Keratinocyte (primary cell): ENCODE data around the gene PWWP2A.

Source experiments
- EZH2 ChIP-seq: IDR thresholded peaks from one replicate; pipeline ENCODE4 v1.6.1; 2012; ENCODE audit warnings: inconsistent platforms, mild to moderate bottlenecking, low read length, moderate library complexity
- TF ChIP-seq, protein P1 (sequence below), 3 experiments: IDR thresholded peaks in 1 of 3; conservative IDR thresholded peaks in 1 of 3; optimal IDR thresholded peaks in 1 of 3; 2 replicates in 2 of 3; 3 replicates in 1 of 3; pipeline versions ENCODE3 to v1.5.1; 2011; ENCODE audit warnings: low read length in 3 of 3, mild to moderate bottlenecking in 3 of 3, moderate library complexity in 2 of 3, control low read depth in 1 of 3, inconsistent platforms in 1 of 3; ENCODE audit not compliant: insufficient read depth in 2 of 3; ENCODE audit errors: extremely low read depth in 1 of 3

DNA sequence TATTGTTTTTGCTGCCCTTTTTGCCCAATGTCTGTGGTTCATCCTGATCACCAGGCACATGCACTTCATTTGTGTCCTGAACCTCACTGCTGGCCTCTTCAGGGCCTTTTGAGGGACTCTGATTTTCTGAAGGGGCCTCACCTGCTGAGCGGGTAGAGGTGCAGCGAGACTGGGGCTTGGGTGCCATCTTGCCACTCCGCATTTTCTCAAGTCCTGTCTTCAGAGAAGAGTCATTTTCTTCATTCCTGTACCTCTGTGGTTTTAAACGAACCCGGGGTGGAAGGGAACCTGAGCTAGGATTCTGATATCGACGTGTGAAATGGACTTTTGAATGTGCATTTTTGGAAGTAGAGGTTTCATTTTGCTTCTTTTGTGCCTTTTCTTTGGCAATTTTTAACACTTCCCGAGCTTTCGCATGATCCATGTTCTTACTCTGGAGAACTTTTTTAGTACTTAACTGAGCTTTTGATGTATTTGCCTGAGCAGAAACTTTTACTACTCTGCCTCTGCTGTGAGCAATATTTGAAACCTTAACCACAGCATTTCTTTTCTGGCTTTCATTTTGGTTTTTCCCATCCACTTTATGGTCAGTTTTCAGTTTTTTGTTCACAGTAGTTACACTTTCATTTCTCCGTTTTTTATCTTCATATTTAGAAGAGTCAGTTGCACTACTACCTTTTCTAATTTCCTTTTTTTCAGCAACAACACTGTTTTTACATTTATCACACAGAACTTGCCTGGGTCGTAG, 26.1 kb downstream of the PWWP2A start:
- TF ChIP-seq, protein P1, sequence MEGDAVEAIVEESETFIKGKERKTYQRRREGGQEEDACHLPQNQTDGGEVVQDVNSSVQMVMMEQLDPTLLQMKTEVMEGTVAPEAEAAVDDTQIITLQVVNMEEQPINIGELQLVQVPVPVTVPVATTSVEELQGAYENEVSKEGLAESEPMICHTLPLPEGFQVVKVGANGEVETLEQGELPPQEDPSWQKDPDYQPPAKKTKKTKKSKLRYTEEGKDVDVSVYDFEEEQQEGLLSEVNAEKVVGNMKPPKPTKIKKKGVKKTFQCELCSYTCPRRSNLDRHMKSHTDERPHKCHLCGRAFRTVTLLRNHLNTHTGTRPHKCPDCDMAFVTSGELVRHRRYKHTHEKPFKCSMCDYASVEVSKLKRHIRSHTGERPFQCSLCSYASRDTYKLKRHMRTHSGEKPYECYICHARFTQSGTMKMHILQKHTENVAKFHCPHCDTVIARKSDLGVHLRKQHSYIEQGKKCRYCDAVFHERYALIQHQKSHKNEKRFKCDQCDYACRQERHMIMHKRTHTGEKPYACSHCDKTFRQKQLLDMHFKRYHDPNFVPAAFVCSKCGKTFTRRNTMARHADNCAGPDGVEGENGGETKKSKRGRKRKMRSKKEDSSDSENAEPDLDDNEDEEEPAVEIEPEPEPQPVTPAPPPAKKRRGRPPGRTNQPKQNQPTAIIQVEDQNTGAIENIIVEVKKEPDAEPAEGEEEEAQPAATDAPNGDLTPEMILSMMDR (optimal IDR thresholded peaks at IDR 0.05 in 1 of 3, IDR thresholded peaks at IDR 0.05 in 1 of 3, conservative IDR thresholded peaks at IDR 0.05 in 1 of 3; ENCODE audit: extremely low read depth in 1 of 3, insufficient read depth in 2 of 3, low read length in 3 of 3), result no peak
- TF ChIP-seq EZH2, result no peak
